ENCODE results near the gene CARMIL1.

Gene CARMIL1

DNA sequence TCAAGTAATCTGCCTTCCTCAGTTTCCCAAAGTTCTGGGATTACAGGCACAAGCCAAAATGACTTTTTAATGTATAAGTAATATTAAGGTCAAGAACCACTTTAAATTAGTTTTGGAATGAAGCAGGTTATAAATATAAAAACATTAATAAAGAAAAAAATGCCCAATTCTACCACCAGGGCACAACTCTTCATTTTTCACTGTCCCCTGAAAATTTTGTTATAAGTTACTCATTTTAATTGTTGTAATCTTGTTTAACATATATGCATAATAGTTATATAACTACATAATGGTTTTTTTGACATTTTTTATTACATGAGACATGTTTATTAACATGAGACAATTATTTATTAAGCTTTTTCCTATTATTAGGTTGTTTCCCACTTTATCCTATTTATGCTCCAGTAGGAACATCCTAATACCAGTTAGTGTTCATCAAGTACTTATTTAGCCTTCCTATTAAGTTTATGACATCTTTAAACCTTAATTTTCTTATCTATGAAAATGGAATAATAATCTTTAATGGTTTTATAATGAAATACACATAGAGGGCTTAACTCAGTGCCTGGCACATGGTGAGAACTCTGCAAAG, 190.7 kb downstream of the CARMIL1 start:
- Histone ChIP-seq H3K4me1 (ENCODE audit: control insufficient read depth, insufficient read depth, low read length) (no peaks in the 10 kb centered on the region), H3K36me3 (ENCODE audit: control insufficient read depth in 2 of 2, insufficient read depth in 1 of 2, low read length in 2 of 2) (no peaks in the 10 kb centered on the region; a peak in 1 of 3 replicates), H3K9me3 (ENCODE audit: control insufficient read depth, insufficient read depth, low read depth, low read length) (no peaks in the 10 kb centered on the region), H3K27ac (ENCODE audit: extremely low read depth, low read depth, low read length) (no peak overlapping the region), H3K4me3 (ENCODE audit: low read depth, low read length) (no peak overlapping the region)
- POLR2A ChIA-PET: no interaction called here
- TF ChIP-seq ZNF211 (tag by site-specific recombination; IDR thresholded peaks at IDR 0.05; ENCODE audit: low read depth) (no peak), ZNF155 (tag by site-specific recombination; IDR thresholded peaks at IDR 0.05) (no peak), MZF1 (tag by site-specific recombination; IDR thresholded peaks at IDR 0.05; ENCODE audit: borderline replicate concordance) (no peak), ZBTB7A (tag by site-specific recombination; IDR thresholded peaks at IDR 0.05; ENCODE audit: low read depth) (no peak), ZNF16 (tag by site-specific recombination; IDR thresholded peaks at IDR 0.05; ENCODE audit: low read depth) (no peak), ZSCAN16 (tag by site-specific recombination; IDR thresholded peaks at IDR 0.05) (no peak), ZNF274 (IDR thresholded peaks at IDR 0.05; ENCODE audit: low read length) (no peak), ZNF274 (tag by site-specific recombination; IDR thresholded peaks at IDR 0.05; ENCODE audit: borderline replicate concordance) (no peak), IKZF3 (tag by site-specific recombination; IDR thresholded peaks at IDR 0.05) (no peak), KLF16 (tag by site-specific recombination; IDR thresholded peaks at IDR 0.05) (no peak), HOXA7 (CRISPR knock-in tag; IDR thresholded peaks at IDR 0.05; ENCODE audit: borderline replicate concordance) (no peak), ZNF266 (tag by site-specific recombination; IDR thresholded peaks at IDR 0.05; ENCODE audit: low read depth) (no peak), PRDM1 (tag by site-specific recombination; IDR thresholded peaks at IDR 0.05) (no peak)
- TF ChIP-seq, protein P1, sequence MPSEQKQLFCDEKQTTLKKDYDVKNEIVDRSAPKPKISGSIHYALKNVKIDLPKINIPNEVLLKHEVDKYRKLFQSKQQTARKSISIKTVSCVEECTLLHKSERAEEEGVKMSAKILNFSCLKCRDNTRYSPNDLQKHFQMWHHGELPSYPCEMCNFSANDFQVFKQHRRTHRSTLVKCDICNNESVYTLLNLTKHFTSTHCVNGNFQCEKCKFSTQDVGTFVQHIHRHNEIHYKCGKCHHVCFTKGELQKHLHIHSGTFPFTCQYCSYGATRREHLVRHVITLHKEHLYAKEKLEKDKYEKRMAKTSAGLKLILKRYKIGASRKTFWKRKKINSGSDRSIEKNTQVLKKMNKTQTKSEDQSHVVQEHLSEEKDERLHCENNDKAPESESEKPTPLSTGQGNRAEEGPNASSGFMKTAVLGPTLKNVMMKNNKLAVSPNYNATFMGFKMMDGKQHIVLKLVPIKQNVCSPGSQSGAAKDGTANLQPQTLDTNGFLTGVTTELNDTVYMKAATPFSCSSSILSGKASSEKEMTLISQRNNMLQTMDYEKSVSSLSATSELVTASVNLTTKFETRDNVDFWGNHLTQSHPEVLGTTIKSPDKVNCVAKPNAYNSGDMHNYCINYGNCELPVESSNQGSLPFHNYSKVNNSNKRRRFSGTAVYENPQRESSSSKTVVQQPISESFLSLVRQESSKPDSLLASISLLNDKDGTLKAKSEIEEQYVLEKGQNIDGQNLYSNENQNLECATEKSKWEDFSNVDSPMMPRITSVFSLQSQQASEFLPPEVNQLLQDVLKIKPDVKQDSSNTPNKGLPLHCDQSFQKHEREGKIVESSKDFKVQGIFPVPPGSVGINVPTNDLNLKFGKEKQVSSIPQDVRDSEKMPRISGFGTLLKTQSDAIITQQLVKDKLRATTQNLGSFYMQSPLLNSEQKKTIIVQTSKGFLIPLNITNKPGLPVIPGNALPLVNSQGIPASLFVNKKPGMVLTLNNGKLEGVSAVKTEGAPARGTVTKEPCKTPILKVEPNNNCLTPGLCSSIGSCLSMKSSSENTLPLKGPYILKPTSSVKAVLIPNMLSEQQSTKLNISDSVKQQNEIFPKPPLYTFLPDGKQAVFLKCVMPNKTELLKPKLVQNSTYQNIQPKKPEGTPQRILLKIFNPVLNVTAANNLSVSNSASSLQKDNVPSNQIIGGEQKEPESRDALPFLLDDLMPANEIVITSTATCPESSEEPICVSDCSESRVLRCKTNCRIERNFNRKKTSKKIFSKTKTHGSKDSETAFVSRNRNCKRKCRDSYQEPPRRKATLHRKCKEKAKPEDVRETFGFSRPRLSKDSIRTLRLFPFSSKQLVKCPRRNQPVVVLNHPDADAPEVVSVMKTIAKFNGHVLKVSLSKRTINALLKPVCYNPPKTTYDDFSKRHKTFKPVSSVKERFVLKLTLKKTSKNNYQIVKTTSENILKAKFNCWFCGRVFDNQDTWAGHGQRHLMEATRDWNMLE (tag by site-specific recombination; conservative IDR thresholded peaks at IDR 0.05; ENCODE audit: low read depth): no peak
- TF ChIP-seq, protein P2, sequence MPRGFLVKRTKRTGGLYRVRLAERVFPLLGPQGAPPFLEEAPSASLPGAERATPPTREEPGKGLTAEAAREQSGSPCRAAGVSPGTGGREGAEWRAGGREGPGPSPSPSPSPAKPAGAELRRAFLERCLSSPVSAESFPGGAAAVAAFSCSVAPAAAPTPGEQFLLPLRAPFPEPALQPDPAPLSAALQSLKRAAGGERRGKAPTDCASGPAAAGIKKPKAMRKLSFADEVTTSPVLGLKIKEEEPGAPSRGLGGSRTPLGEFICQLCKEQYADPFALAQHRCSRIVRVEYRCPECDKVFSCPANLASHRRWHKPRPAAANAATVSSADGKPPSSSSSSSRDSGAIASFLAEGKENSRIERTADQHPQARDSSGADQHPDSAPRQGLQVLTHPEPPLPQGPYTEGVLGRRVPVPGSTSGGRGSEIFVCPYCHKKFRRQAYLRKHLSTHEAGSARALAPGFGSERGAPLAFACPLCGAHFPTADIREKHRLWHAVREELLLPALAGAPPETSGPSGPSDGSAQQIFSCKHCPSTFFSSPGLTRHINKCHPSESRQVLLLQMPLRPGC (tag by site-specific recombination; IDR thresholded peaks at IDR 0.05): no peak
- TF ChIP-seq, protein P3, sequence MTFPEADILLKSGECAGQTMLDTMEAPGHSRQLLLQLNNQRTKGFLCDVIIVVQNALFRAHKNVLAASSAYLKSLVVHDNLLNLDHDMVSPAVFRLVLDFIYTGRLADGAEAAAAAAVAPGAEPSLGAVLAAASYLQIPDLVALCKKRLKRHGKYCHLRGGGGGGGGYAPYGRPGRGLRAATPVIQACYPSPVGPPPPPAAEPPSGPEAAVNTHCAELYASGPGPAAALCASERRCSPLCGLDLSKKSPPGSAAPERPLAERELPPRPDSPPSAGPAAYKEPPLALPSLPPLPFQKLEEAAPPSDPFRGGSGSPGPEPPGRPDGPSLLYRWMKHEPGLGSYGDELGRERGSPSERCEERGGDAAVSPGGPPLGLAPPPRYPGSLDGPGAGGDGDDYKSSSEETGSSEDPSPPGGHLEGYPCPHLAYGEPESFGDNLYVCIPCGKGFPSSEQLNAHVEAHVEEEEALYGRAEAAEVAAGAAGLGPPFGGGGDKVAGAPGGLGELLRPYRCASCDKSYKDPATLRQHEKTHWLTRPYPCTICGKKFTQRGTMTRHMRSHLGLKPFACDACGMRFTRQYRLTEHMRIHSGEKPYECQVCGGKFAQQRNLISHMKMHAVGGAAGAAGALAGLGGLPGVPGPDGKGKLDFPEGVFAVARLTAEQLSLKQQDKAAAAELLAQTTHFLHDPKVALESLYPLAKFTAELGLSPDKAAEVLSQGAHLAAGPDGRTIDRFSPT (tag by site-specific recombination; IDR thresholded peaks at IDR 0.05): no peak
- TF ChIP-seq, protein P4, sequence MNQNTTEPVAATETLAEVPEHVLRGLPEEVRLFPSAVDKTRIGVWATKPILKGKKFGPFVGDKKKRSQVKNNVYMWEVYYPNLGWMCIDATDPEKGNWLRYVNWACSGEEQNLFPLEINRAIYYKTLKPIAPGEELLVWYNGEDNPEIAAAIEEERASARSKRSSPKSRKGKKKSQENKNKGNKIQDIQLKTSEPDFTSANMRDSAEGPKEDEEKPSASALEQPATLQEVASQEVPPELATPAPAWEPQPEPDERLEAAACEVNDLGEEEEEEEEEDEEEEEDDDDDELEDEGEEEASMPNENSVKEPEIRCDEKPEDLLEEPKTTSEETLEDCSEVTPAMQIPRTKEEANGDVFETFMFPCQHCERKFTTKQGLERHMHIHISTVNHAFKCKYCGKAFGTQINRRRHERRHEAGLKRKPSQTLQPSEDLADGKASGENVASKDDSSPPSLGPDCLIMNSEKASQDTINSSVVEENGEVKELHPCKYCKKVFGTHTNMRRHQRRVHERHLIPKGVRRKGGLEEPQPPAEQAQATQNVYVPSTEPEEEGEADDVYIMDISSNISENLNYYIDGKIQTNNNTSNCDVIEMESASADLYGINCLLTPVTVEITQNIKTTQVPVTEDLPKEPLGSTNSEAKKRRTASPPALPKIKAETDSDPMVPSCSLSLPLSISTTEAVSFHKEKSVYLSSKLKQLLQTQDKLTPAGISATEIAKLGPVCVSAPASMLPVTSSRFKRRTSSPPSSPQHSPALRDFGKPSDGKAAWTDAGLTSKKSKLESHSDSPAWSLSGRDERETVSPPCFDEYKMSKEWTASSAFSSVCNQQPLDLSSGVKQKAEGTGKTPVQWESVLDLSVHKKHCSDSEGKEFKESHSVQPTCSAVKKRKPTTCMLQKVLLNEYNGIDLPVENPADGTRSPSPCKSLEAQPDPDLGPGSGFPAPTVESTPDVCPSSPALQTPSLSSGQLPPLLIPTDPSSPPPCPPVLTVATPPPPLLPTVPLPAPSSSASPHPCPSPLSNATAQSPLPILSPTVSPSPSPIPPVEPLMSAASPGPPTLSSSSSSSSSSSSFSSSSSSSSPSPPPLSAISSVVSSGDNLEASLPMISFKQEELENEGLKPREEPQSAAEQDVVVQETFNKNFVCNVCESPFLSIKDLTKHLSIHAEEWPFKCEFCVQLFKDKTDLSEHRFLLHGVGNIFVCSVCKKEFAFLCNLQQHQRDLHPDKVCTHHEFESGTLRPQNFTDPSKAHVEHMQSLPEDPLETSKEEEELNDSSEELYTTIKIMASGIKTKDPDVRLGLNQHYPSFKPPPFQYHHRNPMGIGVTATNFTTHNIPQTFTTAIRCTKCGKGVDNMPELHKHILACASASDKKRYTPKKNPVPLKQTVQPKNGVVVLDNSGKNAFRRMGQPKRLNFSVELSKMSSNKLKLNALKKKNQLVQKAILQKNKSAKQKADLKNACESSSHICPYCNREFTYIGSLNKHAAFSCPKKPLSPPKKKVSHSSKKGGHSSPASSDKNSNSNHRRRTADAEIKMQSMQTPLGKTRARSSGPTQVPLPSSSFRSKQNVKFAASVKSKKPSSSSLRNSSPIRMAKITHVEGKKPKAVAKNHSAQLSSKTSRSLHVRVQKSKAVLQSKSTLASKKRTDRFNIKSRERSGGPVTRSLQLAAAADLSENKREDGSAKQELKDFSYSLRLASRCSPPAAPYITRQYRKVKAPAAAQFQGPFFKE (tag by site-specific recombination; IDR thresholded peaks at IDR 0.05; ENCODE audit: borderline replicate concordance): no peak
- TF ChIP-seq, protein P5, sequence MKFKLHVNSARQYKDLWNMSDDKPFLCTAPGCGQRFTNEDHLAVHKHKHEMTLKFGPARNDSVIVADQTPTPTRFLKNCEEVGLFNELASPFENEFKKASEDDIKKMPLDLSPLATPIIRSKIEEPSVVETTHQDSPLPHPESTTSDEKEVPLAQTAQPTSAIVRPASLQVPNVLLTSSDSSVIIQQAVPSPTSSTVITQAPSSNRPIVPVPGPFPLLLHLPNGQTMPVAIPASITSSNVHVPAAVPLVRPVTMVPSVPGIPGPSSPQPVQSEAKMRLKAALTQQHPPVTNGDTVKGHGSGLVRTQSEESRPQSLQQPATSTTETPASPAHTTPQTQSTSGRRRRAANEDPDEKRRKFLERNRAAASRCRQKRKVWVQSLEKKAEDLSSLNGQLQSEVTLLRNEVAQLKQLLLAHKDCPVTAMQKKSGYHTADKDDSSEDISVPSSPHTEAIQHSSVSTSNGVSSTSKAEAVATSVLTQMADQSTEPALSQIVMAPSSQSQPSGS (tag by site-specific recombination; IDR thresholded peaks at IDR 0.05; ENCODE audit: low read depth): no peak
- CTCF ChIA-PET: interaction anchor here (0.7 kb wide), 4 partner anchors 8 to 142 kb away, joined by 3 read pairs; no protein-coding TSS in a partner anchor
